HG02610 (cell line): Measurements from ENCODE around the gene DDX49.

ENCODE experiments used
- ATAC-seq: cut with Tn5 transposase; IDR thresholded peaks from one replicate; pipeline ENCODE4 v1.9.1; 2021; ENCODE audit warnings: mild to moderate bottlenecking, moderate library complexity; ENCODE audit not compliant: unreplicated experiment

Gene DDX49

DNA sequence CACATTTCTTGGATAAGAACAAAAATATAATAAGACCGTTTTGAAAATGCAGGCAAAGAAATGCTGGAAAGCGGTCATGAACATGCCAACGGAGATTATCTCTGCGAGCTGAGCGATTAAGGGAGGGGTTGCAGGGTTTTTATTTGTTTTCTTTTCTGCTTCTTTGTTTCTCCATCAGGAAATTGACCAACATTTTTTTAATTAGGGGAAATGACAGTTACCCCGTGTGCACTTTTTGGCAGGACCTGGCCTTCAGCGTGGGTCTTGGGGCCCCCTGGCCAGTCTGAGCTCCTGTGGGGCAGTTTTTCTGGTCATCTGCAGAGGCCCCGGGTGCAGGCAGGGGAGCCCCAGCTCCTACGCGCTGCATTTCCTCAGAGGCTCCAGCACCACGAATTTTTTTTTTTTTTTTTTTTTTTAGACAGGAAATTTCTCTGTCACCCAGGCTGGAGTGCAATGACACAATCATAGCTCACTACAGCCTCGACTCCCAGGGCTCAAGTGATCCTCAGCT lies 52.8 kb downstream of the DDX49 start:
- ATAC-seq, result no peak

DNA sequence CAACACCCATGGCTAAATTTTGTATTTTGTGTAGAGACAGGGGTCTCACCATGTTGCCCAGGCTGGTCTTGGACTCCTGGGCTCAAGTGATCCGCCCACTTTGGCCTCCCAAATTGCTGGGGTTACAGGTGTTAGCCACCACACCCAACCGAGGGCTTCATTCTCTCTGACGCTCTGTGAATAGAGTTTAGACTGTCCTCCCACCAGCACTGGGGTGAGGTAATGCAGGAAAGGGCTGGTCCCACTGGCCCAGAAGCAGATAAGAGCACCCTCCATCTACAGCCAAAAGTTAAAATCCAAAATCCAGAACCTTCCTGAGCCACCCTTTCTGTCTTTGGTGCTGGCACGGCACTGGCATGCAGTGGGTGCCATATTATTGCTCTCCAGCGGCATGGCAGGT lies 53.3 kb downstream of the DDX49 start:
- no peak for ATAC-seq

DNA sequence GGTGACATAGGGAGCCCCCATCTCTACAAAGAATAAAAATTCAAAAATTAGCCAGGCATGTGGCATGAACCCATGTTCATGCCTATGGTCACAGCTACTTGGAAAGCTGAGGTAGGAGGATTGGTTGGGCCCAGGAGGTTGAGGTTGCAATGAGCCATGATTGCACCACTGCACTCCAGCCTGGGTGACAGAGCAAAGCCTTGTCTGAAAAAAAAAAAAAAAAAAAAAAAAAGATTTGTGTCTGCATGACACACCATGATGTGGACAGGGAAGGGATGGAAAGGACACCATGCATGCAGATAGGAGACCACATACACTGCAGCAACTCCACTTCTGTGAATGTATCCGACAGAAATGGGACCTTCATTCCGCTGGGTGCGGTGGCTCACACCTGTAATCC lies 55.5 kb downstream of the DDX49 start:
- ATAC-seq, result no peak

DNA sequence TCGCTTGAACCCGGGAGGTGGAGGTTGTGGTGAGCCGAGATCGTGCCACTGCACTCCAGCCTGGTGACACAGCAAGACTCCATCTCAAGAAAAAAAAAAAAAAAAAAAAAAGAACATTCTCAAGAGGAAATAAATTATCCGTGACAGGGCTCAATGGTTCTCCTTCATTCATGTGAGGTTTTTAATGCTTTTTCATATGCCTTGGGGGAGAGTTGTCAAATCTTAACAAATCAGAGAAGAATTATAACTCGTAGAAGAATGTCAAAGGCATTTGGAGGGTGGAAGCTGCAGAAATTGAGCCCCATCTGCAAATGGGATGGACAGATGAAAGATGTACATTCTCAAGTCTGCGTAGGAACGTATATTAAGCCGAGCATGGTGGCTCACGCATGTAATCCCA lies 56.4 kb downstream of the DDX49 start:
- ATAC-seq, result no peak
